NCI-H82 treated with DMSO at 0.1 percent for 48 hours (cell line): Measurements from ENCODE around the gene PFN3.

ENCODE experiments used
- DNase-seq: peaks from one replicate; lab custom pipeline; 2025; ENCODE audit not compliant: unreplicated experiment; lab: John Stamatoyannopoulos, UW

The PFN3 gene

DNA sequence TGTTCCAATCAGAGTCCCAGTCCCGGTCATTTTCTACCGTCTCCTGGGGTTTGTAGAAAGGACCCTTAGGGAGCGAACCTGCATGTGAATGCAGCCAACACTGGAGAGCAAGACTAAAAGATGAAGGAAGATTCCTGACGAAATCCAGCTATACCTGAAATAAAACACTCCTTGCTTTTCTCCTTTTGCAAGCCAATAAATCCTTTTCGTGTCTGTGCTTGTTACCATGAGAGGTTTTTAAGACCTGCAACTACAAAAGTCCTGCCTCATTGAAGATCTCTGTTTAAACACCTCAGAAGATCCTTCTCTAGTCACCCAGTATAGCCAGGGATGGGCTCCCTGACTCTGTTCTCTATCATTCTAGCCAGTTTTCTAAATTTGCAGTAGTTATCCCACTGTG, 26.2 kb downstream of the PFN3 start:
- DNase-seq, result no peak

DNA sequence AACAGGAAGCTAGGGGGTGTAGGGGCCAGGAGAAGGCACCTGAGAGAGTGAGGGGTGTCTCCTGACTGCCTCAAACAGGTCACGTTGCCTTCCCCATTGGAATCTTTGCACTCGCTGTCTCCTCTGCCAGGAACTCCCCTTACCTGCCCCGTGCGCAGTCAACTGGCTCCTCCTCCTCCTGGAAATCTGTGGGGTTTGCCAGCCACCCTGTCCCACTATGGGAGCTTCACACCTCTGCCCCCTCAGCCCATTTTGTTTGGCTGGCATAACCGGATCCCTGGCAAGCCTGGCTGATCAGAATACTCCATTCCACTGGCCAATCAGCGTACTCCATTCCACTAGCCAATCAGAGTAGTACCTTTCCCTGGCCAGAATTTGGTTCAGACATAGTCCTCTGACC, 26.7 kb downstream of the PFN3 start:
- no peak for DNase-seq

DNA sequence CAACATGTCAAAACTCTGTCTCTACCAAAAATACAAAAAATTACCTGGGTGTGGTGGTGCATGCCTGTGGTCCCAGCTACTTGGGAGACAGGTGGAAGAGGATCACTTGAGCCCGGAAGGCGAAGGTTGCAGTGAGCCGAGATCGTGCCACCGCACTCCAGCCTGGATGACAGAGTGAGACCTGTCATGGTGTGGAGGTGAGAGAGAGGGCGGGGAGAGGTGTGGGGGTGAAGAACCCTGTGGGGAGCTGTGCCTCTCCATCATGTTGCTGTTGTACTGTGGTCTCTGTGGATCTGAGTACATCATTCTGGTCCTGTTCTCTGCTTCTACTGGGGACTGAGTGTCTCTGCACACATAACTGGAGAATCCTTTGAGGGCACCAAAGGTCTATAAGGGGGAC, 27.6 kb downstream of the PFN3 start:
- no peak for DNase-seq

DNA sequence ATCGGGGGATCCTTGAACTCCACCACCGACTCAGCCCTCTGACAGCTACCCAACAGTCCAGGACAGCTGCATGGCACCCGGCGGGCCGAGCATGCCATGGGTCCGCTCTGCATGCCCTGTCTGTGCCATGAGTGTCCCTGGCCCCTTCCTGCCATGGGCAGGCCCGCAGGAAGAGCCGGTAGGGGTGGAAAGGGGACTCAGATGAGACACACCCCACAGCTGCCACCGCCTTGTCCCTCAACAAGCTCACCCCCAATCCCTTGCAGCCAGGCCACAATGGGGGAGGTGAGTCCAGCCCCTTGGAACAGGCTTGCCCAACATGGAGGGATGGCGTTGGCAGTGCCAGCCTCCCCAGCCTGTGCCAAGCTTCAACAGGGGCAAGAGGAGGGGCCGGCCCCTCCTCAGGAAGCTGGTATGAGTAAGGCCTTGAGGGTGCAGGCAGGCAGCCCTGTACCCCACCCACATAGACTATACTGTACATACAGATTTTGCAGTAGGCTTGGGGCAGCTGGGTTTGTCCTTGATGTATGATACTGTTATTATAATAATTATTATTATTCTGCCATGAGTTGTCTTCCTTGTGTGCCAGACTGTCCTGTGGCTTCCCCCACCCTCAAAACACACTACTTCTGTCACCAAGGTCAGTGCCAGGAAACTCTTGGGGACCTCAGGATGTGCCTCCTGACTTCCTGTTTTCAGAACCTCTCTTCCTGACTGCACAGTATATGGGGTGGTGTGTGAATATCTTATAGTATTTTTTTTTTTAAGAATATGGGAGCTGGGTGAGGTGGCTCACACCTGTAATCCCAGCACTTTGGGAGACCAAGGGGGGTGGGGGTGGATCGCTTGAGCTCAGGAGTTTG, 28.2 kb downstream of the PFN3 start:
- no peak for DNase-seq

DNA sequence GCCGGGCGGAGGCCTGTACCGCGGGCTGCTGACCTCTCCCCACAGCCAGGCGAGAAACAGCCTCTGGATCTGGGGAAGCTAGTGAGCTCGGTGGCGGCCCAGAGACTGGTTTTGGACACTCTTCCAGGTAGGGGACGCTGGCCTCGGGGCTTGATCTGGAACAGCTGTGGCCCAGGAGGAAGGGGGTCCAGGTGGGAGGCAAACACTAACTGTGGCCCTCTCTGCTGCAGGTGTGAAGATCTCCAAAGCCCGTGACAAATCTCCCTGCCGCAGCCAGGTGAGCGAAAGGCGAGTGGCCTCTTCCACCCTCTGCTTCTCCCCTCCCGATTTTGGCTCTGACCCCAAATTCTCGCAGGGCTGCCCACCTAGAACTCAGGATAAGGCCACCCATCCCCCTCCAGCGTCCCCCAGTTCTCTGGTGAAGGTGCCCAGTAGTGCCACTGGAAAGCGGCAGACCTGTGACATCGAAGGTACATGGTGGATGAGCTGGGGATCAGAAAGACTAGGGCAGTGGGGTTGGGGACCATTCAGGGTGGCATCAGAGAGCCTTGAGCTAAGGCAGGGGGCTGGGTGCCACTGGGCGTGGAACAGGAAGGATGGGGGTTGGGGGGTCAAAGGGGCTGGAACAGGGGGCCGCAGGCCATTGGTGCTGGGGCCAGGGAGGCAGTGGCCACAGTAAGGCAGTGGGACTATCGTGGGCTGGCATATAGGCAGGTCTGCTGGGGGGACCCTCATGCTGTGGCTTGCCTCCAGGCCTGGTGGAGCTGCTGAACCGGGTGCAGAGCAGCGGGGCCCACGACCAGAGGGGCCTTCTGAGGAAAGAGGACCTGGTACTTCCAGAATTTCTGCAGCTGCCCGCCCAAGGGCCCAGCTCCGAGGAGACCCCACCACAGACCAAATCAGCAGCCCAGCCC, 29.1 kb downstream of the PFN3 start:
- DNase-seq, result no peak

DNA sequence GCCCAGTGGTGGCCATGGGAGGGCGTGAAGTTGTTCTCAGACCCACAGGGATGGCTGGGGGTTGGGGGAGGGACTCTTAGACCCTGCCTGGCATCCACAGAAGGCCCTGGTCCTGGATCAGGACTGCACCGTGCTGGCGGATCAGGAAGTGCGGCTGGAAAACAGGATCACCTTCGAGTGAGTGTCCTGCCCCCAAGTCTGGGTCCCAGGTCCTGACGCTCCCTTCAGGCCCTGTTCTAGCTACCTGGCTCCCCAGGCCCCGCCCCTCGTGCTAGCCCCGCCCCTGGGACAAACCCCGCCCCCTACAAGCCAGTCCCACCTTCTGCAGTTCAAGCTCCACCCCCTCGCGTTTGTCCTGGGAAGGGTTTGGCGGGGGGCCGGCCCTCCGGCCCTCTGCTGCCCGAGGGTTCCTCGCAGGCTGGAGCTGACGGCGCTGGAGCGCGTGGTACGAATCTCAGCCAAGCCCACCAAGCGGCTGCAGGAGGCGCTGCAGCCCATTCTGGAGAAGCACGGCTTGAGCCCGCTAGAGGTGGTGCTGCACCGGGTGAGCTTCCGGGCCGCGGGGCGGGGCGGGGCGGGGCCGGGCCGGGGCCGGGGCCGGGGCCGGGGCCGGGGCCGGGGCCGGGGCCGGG, 29.9 kb downstream of the PFN3 start:
- DNase-seq, result peak; percentile 57

DNA sequence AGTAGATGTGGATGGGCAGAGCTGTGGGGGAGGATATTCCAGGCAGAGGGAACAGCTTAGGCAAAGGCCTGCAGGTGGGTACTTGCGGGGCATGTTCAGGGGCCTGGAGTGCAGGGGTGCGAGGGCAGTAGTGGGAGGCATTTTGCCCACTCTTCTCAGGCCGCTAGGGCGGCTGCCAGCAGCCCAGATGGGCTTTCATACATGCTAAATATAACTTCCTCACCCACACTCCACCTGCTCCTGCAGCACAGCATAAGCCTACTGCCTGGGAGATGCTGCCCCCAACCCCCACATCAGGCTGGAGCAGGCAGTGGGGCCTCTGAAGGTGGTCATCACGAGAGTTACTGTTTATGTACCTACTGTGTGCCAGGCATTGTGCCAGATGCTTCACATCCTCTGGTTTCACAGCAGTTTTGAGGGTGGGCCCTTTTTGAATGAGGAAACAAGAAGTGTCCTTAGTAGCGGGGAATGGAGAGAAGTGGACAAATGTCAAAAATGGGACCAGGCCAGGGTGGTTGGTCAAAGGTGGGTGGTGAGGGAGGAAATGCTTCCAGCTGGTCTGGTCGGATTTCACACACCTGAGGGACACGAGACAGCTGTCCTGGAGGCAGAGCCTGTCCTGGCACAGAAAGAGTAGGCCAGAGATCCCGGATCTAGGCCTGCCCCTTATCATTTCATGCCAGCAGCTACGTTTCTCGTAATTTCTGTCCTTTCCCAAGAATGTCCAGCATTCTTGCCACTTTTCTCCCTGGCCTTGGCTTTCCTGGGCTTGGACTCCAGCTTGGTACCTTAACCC, 30.6 kb downstream of the PFN3 start:
- no peak for DNase-seq

DNA sequence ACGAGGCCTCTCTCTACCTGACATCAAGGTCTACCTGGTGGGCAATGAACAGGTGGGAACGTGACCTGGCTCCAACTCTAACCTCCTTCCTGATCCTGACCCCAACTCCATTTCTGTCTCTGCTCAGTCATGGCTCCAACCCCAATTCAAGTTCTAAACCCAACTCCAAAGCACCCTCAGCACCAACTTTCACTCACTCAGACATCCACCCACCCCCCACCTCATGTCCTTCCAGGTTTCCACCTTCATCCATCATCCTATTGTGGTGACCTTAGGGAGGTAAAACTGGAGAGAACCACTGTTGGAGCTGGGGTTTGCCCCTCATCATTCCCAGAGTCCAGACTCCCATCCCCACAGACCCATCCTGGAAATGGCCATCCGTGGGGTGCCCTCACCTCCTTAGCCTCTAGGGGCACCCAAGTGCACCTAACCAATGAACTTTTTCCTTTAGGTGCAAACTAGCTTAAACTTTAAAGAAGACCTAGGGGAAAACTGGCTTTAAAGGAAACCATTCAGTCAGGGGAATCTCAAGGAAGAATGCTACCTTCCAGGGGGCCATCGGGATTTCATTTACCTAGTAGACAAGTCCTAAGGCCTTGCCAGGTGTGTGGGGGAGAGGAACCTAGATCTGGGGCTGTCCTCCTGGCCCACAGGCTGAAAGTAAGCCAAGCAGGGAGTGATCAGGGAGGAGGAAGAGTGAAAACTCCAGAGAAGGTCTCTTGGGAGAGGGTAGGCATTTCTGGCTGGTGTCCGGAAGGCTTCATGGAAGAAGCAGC, 31.4 kb downstream of the PFN3 start:
- DNase-seq, result no peak

DNA sequence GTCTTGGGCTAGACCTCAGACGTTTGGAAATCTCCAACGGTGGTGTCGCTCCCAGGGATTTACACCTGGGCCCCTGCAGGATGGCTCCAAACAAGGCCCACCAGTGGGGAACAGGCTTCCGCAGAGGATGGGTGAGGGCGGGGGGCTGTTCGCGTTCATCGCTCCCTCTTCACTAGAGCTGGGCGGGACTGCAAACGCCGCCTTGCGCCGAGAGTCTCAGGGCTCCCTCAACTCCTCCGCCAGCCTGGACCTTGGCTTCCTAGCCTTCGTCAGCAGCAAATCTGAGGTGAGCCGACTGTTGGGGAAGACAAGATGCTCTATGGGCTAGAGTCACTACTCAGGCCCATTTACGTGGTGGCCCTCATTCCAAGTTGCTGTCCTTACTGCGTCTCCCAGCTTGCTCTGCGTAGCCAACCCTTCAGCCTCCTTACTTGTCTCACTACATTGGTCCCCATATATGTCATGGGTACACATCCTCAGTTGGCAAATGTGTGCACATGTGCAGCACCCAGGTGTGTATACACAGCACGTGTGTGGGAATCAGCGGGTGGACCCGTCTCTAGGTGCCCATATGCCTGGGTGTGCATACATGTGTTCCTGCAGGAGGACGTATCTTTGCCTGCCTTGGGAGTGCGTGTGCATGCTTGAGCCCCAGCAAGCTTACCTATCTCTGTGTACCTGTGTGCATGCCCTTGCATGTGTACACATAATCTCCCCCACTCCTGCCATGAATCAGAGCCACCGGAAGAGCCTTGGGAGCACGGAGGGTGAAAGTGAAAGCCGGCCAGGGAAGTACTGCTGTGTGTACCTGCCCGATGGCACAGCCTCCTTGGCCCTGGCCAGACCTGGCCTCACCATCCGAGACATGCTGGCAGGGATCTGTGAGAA, 32.2 kb downstream of the PFN3 start:
- DNase-seq, result no peak

DNA sequence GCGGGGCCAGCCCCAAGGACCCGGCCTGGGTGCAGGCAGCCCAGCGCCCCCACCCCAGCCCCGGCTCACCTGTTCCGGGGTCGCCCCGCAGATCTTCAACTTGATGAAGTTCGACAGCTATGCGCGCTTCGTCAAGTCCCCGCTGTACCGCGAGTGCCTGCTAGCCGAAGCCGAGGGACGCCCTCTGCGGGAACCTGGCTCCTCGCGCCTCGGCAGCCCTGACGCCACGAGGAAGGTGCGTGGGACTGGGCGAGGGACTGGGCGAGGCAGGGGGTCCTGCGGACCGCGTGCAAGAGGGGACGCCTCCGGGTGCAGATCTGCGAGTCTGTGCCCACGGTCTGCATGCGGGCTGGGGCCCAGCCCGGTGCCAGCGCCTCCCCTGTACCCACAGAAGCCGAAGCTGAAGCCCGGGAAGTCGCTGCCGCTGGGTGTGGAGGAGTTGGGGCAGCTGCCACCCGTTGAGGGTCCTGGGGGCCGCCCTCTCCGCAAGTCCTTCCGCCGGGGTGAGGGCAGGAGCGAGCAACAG, 33.1 kb downstream of the PFN3 start:
- DNase-seq, result no peak

DNA sequence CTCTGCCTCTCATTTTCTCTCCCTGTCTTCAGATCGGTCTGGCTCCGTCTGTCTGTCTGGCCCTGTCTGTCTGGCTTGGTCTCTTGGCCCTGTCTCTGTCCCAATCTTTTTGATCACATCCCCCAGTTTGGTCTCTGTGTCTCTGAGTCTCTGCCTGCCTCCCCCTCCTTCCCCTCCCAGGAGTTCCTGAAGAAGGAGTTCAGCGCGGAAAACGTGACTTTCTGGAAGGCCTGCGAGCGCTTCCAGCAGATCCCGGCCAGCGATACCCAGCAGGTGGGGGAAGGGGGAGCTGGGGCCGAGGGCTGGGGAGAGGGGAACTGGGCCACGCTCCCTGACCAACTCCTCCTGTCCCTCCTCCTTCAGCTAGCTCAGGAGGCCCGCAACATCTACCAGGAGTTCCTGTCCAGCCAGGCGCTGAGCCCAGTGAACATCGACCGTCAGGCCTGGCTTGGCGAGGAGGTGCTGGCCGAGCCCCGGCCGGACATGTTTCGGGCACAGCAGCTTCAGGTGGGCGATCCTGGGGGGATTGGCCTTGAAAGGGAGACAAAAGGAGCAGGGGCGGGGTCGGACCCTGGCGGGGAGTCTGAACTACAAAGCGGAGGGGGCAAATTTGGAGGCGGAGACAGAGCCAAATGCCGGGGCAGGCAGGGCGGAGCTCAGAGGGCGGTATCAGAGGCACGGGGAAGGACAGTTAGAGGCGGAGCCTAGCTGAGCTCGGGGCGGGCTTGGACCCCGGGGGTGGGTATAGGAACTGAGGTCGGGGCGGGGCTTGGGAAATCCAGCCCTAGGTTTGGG, 33.7 kb downstream of the PFN3 start:
- DNase-seq, result peak; percentile 86

DNA sequence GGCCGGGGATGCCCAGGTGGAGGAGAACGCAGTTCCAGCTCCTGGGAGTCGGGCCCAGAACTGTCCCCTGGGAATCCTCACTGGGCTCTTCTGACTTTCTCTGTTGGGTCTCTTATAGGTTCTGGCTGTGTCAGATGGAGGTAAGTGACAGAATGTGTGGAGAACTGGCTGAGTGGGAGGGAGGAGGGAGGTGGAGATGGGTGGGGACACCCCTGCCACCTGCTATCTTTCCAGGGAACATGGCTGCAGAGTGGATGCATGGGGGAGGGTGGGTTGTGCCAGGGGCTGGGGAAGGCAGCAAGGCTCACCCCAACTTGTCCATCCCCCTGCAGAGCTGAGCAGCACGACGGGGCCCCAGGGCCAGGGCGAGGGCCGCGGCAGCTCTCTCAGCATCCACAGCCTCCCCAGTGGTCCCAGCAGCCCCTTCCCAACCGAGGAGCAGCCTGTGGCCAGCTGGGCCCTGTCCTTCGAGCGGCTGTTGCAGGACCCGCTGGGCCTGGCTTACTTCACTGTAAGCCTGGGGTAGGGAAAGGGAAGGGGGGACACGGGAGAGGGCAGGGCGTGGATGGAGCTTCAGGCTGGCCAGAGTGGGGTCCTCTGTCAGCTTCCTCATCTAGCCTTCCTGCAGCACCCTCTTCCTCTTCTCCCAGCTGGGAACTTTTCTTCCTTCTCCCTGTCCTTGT, 34.5 kb downstream of the PFN3 start:
- DNase-seq, result no peak

DNA sequence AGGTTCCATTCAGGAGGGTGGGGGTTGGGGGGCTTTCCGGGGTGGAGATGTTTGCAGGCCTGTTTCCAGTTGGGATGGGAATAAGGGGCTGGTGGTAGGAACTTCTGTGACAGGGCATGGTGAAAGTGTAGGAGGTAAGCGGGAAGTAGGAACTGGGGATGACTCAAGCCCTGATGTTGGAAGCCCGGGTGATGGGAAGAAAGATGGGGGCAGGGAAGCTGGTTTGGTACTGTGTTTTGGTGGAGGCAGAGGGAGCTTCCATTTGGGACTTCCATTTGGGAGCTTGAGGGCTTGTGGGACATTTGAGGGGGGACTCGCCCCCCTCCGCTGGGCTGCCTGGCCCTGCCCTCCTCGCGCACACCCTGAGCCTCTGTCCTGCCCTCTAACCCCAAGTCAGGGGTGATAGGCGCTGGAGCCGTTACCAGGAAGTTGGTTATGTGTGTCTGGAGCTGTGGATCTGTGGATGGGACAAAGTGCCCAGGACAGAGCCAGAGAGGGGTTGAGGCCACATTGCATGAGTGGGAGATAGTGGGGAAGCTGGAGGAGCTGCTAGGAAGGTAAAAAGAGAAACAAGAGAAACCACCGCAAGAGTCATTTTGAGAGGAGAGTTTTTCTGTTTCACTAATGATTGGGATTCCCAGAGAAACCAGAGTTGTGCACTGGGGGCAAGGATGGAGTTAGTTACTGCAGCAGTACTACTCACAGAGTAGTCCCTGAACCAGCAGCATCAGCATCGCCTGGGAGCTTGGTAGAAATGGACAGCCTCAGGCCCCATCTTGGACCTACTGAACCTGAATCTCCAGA, 36.1 kb downstream of the PFN3 start:
- no peak for DNase-seq

DNA sequence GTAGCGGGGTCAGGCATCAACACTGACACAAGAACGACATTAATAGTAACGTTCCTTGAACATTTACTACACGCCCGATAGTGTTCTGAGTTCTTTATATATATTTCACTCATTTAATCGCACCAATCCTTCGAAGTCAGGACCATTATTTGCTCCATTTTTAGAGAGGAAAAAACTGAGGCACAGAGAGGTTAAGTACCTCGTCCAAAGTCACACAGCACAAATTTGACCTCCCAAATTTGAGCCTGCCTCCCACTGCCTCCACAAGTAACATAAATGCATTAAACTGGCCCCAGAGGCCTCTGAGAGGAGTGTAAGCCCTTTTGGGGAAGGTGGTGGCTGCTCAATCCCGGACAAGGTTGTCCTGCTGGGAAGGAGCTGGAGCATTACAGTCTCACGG, 36.9 kb downstream of the PFN3 start:
- DNase-seq, result no peak

DNA sequence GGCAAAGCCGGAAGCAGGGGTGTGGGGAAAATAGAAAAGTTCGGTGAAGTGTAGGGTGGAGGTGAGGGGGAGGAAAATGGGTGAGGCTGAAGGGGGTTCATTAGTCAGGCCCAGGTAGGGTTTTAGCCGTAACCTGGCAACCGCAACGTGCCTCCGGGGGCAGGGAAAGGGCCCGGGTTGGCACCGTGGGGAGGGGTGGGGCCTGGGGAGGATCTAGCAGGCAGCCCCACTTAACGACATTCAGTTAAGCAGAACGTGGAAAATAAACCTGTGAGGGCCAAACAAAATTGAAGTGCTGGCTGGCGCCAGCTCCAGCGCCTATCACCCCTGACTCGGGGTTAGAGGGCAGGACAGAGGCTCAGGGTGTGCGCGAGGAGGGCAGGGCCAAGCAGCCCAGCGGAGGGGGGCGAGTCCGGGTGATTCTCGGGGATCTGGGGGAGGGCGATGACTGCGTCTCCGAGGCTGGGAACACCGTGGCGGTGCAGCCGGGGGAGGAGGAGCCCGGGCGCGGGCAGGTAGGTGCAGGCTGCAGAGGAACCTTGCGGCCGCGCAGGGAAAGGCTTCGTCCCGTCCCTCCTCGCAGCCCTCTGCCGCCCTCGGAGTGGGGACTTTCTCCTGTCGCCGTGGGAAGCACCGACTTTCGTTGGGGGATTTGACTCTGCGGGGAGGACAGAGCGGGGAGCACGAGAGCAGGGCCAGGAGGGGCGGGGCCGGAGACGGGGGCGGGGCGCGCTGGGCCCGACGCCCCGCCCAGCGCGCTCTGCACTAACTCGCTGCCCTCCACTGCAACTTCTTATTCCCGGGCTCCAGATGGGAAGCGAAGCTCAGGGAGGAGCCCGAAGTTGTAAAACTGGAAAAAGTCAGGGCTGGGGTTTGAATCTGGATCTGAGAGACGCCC, 37.6 kb downstream of the PFN3 start:
- DNase-seq, result peak; percentile 14

DNA sequence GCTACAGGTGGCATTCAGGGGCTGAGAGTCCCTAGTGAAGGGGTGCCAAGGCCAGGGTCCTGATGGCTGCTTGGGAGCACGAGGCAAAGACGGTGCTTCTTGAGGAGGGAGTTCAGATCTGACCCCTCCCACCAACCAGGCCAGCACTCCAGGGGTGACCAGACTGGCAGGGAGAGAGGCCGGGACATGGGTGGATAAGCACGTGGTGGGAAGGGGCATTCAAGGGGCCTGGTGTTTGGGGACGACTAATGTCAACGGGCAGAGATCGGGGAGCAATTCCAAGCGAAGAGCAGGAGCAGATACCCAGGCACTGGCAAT, 38.2 kb downstream of the PFN3 start:
- DNase-seq, result no peak
